Stimulated activated CD8-positive, alpha-beta memory T cell treated with anti-CD3 and anti-CD28 coated beads, Interleukin-7, amount 100 ng/mL, for 24 hours (primary cell): ENCODE results near the gene PTGFRN.

Source experiments
- DNase-seq: peaks from one replicate; pipeline ENCODE4 v3.0.0-alpha.2; 2020; ENCODE audit warnings: low read depth

Gene PTGFRN

DNA sequence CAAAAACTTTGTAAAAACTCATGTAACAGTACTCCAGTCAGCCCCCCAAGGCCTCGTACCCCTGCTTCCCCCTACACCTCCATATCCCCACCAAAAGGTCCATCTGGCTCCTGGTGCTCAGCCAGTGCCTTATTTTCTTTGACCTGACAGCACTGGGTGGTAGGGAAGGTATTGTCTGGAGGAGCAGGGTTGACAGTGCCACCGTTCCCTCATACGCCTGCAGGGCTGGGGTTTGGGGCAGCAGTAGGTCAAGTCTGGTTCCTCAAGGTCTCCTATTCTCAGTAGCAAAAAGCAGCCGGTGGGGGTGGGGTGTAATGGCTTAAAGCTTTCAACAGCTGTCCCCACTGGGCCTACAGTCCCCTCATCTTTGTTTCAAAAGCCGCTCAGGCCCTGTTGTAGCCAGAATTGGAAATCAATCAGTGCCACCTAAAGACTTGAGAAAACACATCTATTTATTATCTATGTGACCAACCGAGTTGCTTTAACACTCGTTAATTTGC lies 125.1 kb downstream of the PTGFRN start:
- no peak for DNase-seq

DNA sequence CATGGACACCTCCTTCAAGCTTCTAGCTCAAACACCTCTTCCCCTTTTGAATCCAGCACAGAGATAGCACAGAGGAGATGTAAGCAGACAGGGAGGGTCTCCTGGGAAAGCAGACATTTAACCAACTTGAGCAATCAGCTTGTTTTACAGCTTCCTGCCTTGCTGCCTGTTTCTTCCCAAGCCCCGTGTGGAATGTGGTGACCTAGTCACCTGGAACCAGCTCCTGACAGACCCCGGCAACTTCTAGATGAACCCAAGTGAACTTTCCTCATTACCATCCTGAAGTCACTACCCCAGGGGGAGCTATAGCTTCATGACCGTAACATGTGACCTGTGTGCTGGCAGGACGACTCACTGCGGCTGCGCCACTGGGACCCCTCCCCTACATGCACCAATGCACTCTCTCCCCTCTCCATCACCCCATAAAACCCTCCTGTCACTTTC lies 126.3 kb downstream of the PTGFRN start:
- no peak for DNase-seq

DNA sequence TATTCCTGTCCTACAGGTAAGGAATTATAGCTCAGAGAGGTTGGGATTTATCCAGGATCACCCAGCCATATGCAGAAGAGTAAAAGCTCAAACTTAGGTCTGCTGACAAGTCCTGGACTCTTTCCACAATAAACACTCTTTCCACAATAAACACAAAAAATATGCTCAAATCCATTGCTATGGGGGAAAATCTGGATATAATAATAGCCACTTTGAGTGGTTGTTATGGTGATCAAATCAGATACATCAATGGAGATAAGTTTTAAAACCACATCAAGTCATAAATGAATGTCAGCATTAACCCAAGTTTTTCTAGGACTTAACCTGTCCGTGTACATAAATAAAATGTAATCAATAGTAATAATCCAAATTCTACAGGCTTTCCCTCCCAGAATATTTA lies 128.1 kb downstream of the PTGFRN start:
- no peak for DNase-seq

DNA sequence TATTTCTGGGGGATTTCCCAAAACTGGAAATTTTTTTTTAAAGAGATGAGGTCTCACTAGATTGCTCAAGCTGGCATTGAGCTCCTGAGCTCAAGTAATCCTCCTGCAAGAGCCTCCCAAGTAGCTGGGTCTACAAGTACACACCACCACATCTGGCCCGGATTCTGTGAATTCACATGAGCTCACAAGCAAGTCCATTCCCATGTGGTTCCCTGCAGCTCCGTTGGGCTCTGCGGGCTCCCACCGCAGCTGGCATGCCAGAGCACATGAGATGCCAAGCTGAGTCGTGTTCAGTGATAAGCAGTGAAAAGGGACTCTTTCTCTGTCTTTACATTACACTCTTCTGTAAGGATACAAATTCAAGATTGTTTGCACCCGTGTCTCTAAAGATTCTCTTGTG lies 128.5 kb downstream of the PTGFRN start:
- no peak for DNase-seq
